HG02973 (cell line): ENCODE measurements around the gene TTC29.

Experiments used
- ATAC-seq: cut with Tn5 transposase; IDR thresholded peaks from one replicate; pipeline ENCODE4 v1.9.1; 2021; ENCODE audit warnings: moderate library complexity; ENCODE audit not compliant: unreplicated experiment

The TTC29 gene

DNA sequence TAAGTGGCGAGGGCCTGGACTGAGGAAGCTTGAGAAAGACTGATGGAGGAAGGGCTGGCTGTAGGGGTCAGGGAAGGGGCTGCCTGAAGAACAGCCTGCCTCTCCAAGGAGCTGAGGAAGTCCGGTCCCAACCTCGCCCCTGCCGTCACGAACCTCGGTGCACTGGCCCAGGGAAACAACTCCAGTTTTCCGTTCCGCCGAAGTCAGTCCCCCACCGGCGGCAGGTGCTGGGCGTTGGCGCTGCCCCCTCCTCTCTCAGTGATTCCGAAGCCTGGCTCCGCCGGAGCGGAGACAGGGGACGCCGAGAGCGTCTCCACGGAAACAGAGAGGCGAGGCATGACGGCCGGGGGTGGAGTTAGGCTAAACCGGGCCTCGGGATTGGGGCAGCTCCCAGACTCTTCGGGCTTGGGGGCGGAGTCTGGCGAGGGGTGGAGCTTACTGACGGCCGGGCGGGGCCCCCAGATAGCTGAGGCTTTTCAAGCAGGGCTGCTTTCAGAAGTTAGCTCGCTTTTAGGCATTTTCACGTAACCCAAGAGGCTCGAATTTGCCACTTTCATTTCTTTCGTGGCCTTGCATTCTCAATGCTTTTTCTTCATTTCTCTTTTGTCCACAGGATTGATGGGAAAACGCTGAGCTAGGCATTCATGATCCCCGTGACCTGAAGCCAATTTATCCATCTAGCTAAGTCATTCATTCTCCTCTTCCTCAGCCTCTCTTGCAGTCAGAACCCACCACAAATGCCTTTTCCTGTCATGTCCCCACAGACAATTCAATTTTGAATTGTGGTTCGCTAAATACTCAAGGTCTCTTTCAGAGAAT is at the start of gene TTC29:
TSS of gene TTC29 (minus strand) at position 309 of the 819 bp plus-strand sequence. CDS start 5,969 bp downstream, outside the sequence.
- ATAC-seq: peak; percentile 100

DNA sequence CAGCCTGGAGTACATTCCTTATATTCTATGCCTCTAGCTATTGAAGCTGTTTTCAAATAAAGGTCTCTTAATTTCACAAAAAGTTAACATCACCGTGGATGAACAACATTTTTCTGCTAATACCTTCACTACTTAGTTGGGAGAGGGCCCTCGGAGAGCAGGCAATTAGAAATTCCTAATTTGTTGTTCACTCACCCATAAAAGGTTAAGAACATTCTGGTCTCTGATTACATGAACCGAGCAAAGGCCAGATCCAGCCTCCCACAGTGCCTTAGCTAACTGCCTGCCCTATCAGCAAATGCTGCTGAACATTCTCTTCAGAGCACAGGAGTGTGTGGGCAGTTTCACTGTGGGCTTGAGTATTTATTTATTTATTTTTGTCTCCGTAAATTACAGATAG is 36.0 kb upstream of the TTC29 start:
- ATAC-seq: no peak

DNA sequence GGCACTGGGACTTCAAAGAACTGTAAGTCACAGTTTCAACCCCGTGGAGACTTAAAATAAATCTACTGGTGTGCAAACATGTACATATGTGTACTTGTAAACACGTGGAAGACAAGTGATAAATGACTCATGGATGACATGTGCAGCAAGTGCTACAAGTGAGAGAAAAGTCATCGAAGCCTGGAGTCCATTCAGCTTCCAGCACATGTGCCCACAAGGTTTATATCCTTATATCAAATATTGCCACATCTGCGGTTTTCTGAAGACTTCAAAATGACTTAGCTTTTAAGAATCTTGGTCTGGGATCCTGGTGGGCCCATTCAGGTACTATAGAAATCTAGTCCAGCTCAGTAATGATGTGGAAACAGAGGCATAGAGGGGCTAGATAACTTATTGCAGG is 33.0 kb upstream of the TTC29 start:
- ATAC-seq: no peak

DNA sequence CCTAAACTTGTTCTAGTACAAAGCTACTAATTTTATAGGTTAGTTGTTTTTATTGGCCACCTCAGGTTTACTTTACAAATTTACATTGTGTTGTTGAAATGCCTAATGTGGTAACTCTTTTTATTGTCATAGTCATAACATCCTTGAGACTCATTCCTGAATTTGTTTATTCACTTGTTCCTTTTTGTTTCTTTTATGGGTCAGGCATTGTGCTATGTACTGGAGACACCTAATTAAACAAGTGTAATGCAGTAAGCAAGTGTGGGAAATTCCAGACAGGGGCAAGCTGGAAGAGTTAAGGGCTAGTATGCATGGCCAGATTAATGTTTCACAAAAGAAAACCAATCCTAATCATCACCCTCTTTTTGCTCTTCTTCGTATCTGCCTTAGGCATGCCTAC is 30.5 kb upstream of the TTC29 start:
- ATAC-seq: no peak

DNA sequence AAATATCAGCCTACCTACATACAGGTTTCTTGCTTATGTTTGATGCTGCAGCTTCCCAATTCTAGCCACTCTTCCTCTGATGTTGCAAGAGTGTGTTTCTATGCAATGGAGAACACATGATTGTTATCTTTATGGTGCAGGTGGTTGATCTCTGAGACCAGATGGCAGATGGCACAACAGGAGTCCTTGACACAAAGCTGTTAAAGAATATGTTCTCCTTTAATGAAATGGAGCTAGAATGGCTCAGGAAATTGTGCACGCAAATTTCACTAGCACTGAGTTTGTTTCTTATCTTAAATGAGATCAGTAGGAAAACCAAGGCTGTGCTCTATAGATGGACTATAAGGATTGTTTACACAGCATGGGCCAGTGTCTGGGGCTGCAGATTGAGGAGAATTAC is 29.9 kb upstream of the TTC29 start:
- ATAC-seq: no peak

DNA sequence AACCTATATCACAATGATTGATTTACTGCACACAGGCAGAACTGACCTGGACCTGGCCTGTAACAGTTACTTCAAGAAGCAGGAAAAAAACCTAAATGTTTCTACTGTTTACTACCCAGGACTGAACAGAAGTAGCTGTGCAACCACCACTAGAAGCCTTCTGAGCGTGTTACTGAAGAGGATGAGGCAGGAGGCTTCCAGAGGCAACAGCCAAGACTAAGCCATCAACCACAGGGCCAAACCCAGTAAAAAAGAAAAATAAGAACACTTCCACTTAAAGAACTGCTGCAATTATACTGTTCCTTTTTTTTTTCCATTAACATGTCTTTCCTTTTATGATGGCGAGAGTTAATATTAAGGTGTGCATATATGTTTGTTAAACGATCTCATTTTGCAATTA is 29.4 kb upstream of the TTC29 start:
- no peak for ATAC-seq

GRCh38 chr4:146972036-146972435 is 26.4 kb upstream of the TTC29 start:
- no peak for ATAC-seq

DNA sequence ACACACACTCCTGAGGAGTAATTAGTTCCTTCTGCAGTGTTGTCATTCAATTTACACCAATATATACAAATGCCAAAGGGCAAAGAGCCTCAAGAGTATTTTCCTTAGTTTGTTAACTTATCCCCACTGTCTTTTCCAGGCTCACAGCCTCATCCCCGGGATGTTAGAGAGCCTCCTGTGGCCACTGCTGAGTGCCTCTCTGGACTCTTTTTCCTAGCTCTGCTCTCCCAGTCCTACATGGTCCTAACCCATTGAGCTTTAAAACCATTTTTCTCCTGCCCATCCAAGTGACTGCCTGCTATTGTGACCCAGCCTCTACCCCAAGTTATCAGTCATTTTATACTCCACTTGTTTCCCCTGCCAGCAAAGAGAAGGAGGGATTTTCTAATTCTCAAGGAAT is 23.5 kb upstream of the TTC29 start:
- ATAC-seq: no peak

- ATAC-seq: no peak
Measured at GRCh38 chr4:146960634-146961033, 15.0 kb upstream of the TTC29 start.

DNA sequence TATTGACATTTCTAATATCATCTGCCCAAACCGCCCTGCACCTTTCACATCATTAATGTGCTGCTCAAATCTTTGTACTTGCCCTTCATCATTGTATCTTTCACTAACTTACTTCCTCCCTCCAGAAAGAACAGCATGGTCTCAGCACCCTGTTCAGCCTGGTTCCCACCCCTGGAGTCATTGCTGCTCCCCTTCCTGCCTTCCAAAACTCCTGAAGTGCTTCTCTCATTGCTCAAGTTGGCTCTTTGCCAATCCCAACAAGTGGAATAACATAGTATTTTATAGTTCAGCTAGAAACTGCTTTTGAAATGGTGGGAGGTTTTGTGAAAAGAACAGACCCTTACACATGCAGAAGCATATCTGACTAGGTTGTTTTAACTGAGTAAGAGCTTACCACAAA is 14.0 kb upstream of the TTC29 start:
- no peak for ATAC-seq

DNA sequence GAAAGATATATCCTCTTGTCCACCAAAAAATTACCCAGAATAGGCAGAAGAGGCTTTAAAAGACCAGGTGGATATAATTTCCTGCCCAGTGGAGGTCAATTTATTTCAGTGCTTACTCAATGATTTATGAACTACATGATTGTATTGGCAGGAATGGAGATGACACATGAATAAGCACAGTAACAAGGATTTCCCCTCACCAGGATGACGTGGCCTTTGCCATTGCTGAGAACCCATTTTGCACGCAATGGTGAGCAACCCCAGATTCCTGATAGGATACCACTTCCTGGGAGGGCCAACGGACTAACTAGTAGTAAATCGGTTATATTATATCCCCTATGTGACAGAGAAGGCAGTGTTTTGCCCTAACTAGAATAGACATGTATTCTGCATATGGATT is 11.6 kb upstream of the TTC29 start:
- no peak for ATAC-seq

DNA sequence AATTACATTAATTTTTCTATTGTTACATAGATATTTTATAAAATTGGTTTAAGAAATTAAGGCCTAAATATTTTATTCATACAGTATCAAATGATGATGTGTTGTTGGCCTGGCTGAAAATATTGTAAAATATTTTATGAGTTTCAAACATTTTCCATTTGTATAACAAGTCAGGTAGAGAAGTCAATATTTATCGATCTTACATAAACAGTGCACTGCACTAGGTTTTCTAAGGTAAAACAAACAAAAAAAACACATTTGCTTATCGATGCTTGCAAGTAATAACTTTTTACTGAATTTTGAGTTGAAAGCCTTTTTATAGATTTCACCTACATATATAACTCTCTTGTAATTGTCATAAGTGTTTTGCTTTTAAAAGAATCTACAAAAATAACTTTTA is 7.2 kb upstream of the TTC29 start:
- no peak for ATAC-seq

DNA sequence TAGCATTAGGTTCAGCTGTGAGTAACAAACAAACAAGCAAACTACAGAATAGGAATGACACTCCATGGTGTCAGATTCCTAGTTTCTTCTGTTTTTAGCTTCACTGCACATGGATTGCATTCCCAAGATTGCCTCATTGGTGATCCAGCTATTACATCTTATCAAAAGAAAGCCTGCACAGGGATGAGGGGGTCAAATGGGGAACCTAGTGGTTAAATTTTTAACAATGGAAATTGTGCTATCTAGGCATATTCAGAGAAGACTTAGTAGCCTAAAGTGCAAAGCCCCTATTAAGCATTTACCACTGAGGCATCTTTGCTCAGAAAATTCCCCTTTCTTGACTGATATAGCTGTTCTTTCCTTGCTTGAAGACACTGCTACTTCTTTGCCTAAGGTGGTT is 3.9 kb upstream of the TTC29 start:
- ATAC-seq: no peak

- no peak for ATAC-seq
Measured at GRCh38 chr4:146943691-146944375, 1.8 kb downstream of the TTC29 start.

- no peak for ATAC-seq
Measured at GRCh38 chr4:146932116-146932515, 13.5 kb downstream of the TTC29 start.

- no peak for ATAC-seq
Measured at GRCh38 chr4:146930673-146931072, 15.0 kb downstream of the TTC29 start.

- ATAC-seq: no peak
Measured at GRCh38 chr4:146927695-146928094, 18.0 kb downstream of the TTC29 start.

DNA sequence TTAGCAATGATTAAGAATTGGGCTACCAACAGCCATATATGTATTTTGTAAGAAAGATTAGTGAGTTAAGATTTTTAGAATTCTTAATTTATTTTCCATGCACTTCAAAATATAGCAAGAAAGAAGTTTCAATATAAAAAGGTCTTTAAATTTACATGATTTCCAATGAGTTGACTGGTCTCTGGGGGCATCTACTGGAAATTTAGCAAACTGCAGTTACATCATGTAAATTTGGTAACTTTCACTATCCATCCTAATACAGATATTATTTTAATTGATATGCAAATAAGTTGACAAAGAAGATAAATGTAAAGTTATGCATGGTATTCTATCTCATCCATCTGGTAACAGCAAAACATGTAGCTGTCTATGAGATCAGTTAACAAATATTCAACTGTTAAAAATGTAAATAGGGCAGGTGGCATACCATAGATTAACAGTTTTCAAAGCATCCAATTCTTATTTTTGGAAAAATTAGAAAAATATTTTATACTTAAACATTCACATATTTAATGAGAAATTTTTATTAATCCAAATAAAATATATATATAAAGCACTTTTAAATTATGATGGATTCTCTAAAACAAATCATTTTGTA is 29.1 kb downstream of the TTC29 start:
- no peak for ATAC-seq

GRCh38 chr4:146915132-146915531 is 30.5 kb downstream of the TTC29 start:
- no peak for ATAC-seq

- no peak for ATAC-seq
Measured at GRCh38 chr4:146900295-146900694, 45.4 kb downstream of the TTC29 start.

GRCh38 chr4:146890301-146890700 is 55.4 kb downstream of the TTC29 start:
- ATAC-seq: no peak

DNA sequence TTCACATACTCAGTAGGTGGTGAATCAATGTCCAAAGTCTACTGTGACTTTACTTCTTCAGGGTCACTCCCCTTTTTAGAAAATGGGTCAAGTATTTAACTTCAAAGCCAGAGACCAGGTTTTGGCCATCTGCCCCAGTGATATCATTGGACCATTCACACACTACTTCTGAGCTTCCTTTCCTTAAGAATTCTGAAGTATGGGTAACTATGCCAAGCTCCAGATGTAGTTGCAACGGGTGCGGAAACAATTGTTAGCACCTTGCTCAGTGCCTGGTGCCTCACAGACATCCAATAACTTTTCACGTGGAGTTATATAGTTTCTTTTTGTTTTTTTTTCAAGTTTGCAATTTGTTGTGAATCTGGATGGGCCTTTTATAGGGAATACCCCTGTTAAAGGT is 62.6 kb downstream of the TTC29 start:
- no peak for ATAC-seq
